Measurements from ENCODE around the gene CCNQ.

CCNQ gene

DNA sequence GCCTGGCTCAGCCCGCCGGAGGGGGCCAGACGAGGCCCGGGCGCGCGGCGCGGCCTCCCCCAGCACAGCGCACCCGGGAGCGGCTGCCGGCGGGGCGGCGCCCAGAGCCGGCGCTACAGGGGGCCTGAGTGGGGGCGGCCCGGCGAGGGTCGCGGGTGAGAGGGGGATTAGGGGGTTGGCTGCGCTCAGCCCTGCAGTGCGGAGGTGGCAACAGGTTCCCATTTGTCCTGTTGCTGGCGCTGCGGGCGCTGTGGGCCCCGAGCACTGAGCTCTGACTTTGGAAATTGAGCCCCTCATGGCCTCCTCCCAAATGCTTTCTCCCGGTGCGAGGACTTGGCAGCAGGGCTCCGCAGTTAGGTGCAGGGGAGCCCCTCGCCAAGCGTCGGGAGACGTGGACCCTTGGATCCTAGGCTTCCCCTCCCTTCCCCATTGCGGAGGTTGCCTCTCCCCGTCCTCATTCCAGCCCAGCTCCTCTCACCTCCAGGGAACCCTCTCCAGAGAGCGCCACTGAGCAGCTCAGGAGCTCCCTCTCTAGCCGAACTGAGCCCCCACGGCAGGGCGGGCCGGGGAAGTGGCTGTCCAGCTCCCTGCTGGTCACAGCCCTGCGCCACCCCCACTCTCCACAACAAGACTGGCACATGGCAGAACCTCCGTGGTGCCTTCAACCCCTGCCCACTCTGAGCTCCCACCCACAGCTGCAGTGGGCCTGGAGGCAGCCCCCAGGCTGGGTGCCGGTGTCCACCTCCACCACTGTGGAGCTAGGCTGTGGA, 45.6 kb upstream of the CCNQ start (continued):
- 0 out of 2 replicates have a peak, but pooled peaks have one; percentile 7 for TF ChIP-seq KLF1 (tag by site-specific recombination; IDR thresholded peaks at IDR 0.05)
- TF ChIP-seq ZNF394 (tag by site-specific recombination; IDR thresholded peaks at IDR 0.05; ENCODE audit: borderline replicate concordance), result peak; percentile 41; the same call in 1 of the 2 replicates
- no peak for TF ChIP-seq SP7 (tag by site-specific recombination; IDR thresholded peaks at IDR 0.05)
- TF ChIP-seq ZNF211 (tag by site-specific recombination; IDR thresholded peaks at IDR 0.05; ENCODE audit: low read depth), result no peak
- peak; percentile 75 for TF ChIP-seq ZBTB20 (tag by site-specific recombination; IDR thresholded peaks at IDR 0.05)
- TF ChIP-seq, protein P1, sequence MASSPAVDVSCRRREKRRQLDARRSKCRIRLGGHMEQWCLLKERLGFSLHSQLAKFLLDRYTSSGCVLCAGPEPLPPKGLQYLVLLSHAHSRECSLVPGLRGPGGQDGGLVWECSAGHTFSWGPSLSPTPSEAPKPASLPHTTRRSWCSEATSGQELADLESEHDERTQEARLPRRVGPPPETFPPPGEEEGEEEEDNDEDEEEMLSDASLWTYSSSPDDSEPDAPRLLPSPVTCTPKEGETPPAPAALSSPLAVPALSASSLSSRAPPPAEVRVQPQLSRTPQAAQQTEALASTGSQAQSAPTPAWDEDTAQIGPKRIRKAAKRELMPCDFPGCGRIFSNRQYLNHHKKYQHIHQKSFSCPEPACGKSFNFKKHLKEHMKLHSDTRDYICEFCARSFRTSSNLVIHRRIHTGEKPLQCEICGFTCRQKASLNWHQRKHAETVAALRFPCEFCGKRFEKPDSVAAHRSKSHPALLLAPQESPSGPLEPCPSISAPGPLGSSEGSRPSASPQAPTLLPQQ (tag by site-specific recombination; IDR thresholded peaks at IDR 0.05), result peak; percentile 50; the same call in 1 of the 2 replicates
- peak; percentile 88 for TF ChIP-seq SCRT2 (tag by site-specific recombination; IDR thresholded peaks at IDR 0.05)
- peak; percentile 75; the same call in 1 of the 2 replicates for TF ChIP-seq SCRT1 (tag by site-specific recombination; IDR thresholded peaks at IDR 0.05; ENCODE audit: borderline replicate concordance)
- TF ChIP-seq ZBTB48 (tag by site-specific recombination; IDR thresholded peaks at IDR 0.05), result 0 out of 2 replicates have a peak, but pooled peaks have one; percentile 38
- TF ChIP-seq YY1 (tag by site-specific recombination; IDR thresholded peaks at IDR 0.05), result 0 out of 2 replicates have a peak, but pooled peaks have one; percentile 12
- peak; percentile 60 for TF ChIP-seq GLIS2 (tag by site-specific recombination; IDR thresholded peaks at IDR 0.05)
- TF ChIP-seq, protein P2, sequence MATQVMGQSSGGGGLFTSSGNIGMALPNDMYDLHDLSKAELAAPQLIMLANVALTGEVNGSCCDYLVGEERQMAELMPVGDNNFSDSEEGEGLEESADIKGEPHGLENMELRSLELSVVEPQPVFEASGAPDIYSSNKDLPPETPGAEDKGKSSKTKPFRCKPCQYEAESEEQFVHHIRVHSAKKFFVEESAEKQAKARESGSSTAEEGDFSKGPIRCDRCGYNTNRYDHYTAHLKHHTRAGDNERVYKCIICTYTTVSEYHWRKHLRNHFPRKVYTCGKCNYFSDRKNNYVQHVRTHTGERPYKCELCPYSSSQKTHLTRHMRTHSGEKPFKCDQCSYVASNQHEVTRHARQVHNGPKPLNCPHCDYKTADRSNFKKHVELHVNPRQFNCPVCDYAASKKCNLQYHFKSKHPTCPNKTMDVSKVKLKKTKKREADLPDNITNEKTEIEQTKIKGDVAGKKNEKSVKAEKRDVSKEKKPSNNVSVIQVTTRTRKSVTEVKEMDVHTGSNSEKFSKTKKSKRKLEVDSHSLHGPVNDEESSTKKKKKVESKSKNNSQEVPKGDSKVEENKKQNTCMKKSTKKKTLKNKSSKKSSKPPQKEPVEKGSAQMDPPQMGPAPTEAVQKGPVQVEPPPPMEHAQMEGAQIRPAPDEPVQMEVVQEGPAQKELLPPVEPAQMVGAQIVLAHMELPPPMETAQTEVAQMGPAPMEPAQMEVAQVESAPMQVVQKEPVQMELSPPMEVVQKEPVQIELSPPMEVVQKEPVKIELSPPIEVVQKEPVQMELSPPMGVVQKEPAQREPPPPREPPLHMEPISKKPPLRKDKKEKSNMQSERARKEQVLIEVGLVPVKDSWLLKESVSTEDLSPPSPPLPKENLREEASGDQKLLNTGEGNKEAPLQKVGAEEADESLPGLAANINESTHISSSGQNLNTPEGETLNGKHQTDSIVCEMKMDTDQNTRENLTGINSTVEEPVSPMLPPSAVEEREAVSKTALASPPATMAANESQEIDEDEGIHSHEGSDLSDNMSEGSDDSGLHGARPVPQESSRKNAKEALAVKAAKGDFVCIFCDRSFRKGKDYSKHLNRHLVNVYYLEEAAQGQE (tag by site-specific recombination; IDR thresholded peaks at IDR 0.05), result peak; percentile 62; the same call in 1 of the 2 replicates
- TF ChIP-seq, protein P3, sequence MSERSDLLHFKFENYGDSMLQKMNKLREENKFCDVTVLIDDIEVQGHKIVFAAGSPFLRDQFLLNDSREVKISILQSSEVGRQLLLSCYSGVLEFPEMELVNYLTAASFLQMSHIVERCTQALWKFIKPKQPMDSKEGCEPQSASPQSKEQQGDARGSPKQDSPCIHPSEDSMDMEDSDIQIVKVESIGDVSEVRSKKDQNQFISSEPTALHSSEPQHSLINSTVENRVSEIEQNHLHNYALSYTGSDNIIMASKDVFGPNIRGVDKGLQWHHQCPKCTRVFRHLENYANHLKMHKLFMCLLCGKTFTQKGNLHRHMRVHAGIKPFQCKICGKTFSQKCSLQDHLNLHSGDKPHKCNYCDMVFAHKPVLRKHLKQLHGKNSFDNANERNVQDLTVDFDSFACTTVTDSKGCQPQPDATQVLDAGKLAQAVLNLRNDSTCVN (tag by site-specific recombination; optimal IDR thresholded peaks at IDR 0.05), result no peak

DNA sequence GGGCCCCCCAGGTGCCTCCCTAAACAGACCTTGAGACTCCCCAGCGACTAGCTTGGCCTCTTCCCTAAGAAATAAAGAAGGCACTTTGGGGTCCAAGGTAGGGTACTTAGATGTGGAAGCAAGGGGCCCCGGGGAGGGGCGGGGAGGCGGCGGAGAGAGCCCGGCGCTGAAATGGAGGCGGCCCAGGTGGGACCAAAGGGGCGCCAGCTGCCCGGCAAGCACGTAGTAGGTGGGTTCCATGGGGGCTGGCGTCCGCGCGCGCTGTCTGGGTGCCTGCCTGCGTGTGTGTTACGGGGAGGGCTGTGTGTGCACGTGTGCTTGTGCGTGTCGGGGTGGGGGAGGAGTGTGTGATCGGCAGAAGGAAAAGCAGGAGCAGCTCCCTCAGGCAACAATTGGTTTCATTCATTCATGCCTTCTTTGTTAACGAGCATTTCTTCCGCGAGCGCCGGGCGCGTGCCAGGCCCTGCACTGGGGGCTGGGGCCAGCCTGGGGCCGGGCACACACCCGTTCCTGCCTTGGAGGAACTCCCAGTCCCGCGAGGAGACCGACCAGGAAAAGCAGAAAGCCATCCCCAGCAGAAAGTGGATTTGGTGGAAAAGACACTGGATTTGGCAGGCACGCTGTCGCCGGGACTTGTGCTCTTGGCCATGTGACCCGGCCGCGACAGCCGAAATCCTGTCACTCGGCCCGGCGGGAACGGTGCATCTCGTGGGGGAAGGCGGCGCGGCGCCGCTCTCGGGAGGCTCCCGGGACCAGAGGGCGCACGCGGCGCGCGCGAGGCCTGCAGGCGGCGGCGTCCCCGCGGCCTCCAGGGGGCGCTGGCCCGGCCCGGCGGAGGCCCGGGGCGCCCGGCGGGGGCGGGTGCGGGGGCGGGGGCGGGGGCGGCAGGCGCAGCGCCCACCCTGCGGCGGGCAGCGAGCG, 44.8 kb upstream of the CCNQ start:
- peaks cover 3% of the 10 kb centered on the region; the same call in 1 of the 2 replicates for H3K4me1 ChIP-seq (ENCODE audit: control insufficient read depth, insufficient read depth, low read length)
- no peaks in the 10 kb centered on the region for H3K9me3 ChIP-seq (ENCODE audit: control insufficient read depth, insufficient read depth, low read depth, low read length)
- peak overlapping the region; percentile 1 for H3K4me3 ChIP-seq (ENCODE audit: low read depth, low read length)
- no peaks in the 10 kb centered on the region for H3K36me3 ChIP-seq (ENCODE audit: control insufficient read depth in 2 of 2, insufficient read depth in 1 of 2, low read length in 2 of 2)
- no peak overlapping the region for H3K27ac ChIP-seq (ENCODE audit: extremely low read depth, low read depth, low read length)
- ChIA-PET POLR2A (no interaction called here), CTCF (interaction anchor here (0.6 to 2.5 kb wide), 18 partner anchors 8 to 702 kb away, joined by 3 to 24 read pairs (median 4); no protein-coding TSS in a partner anchor)
- TF ChIP-seq OSR2 (tag by site-specific recombination; IDR thresholded peaks at IDR 0.05) (0 out of 2 replicates have a peak, but pooled peaks have one; percentile 30), KLF7 (tag by site-specific recombination; IDR thresholded peaks at IDR 0.05; ENCODE audit: borderline replicate concordance) (no peak), ZNF416 (tag by site-specific recombination; IDR thresholded peaks at IDR 0.05) (no peak), ZNF19 (tag by site-specific recombination; IDR thresholded peaks at IDR 0.05; ENCODE audit: low read depth) (no peak), HOXD13 (CRISPR knock-in tag; IDR thresholded peaks at IDR 0.05; ENCODE audit: borderline replicate concordance) (no peak), ZNF341 (tag by site-specific recombination; IDR thresholded peaks at IDR 0.05; ENCODE audit: low read depth) (peak; percentile 71)
- TF ChIP-seq, protein P1 (tag by site-specific recombination; IDR thresholded peaks at IDR 0.05), result 0 out of 2 replicates have a peak, but pooled peaks have one; percentile 31
- TF ChIP-seq, protein P4, sequence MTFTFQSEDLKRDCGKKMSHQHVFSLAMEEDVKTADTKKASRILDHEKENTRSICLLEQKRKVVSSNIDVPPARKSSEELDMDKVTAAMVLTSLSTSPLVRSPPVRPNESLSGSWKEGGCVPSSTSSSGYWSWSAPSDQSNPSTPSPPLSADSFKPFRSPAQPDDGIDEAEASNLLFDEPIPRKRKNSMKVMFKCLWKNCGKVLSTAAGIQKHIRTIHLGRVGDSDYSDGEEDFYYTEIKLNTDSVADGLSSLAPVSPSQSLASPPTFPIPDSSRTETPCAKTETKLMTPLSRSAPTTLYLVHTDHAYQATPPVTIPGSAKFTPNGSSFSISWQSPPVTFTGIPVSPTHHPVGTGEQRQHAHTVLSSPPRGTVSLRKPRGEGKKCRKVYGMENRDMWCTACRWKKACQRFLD (tag by site-specific recombination; IDR thresholded peaks at IDR 0.05), result no peak
- TF ChIP-seq, protein P3 (tag by site-specific recombination; optimal IDR thresholded peaks at IDR 0.05), result peak; percentile 77
